ENCODE measurements around the gene FBXO5. TPM values are rescaled to one million over a fixed set of nuclear protein-coding genes. Genes with fewer than 3 reads are reported as not detected.

Gene FBXO5
- polyA plus RNA-seq, 1 donor (not counting 4 experiments of a cell fraction or from before 2014, with no cell fraction given), result 9.0 TPM

DNA sequence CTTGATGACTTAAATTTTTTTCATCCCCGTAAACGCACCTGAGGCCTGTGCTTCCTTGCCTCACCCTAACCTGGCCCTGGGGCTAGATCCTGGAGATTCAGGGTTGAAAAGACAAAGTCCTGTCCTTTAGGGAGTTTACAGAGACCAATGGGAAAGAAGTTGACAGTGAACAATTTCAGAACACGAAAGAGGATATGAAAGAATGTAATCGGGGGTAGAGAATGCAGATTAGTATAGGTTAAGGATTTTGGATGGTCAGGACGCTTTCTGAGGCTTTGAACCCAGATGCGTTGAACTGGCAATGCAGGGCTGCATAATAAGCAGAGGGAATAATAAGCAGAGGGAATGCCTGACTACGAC, 1.7 kb upstream of the FBXO5 start:
- Histone ChIP-seq H3K4me3 (ENCODE audit: control insufficient read depth in 2 of 3, extremely low read depth in 1 of 3, insufficient read depth in 2 of 3, low read depth in 1 of 3, low read length in 3 of 3) (peak overlapping the region in 2 of 3 experiments; percentile 45 to 93), H3K9me3 (ENCODE audit: control insufficient read depth, low read depth, low read length) (no peaks in the 10 kb centered on the region), H3K9ac (ENCODE audit: control insufficient read depth, extremely low read depth, insufficient read depth, low read length) (peak overlapping the region; percentile 92), H3K27me3 (ENCODE audit: control insufficient read depth, extremely low read depth, insufficient read depth, low read length) (no peaks in the 10 kb centered on the region), H3K4me2 (ENCODE audit: control insufficient read depth, extremely low read depth, insufficient read depth, low read depth, low read length) (peak overlapping the region; percentile 93), H3K9me1 (ENCODE audit: control insufficient read depth, extremely low read depth, insufficient read depth, low read length) (no peaks in the 10 kb centered on the region), H3K27ac (ENCODE audit: control insufficient read depth, insufficient read depth, low read length) (peak overlapping the region; percentile 93), H3K36me3 (ENCODE audit: control insufficient read depth in 2 of 2, extremely low read depth in 1 of 2, insufficient read depth in 2 of 2, low read length in 2 of 2) (no peaks in the 10 kb centered on the region), H3K4me1 (ENCODE audit: control insufficient read depth, extremely low read depth, insufficient read depth, low read length) (peaks cover 28% of the 10 kb centered on the region), H4K20me1 (ENCODE audit: control insufficient read depth, extremely low read depth, insufficient read depth, low read length) (no peaks in the 10 kb centered on the region), H3K79me2 (ENCODE audit: control insufficient read depth, insufficient read depth, low read length) (peaks cover 47% of the 10 kb centered on the region), H2AFZ (ENCODE audit: control insufficient read depth, low read length) (no peak overlapping the region)
- FAIRE-seq (no peak), DNase-seq (ENCODE audit: low read depth, low spot score) (no peak)
- TF ChIP-seq EZH2 (IDR thresholded peaks at IDR 0.05; ENCODE audit: low read length), result no peak
- TF ChIP-seq, protein P1, sequence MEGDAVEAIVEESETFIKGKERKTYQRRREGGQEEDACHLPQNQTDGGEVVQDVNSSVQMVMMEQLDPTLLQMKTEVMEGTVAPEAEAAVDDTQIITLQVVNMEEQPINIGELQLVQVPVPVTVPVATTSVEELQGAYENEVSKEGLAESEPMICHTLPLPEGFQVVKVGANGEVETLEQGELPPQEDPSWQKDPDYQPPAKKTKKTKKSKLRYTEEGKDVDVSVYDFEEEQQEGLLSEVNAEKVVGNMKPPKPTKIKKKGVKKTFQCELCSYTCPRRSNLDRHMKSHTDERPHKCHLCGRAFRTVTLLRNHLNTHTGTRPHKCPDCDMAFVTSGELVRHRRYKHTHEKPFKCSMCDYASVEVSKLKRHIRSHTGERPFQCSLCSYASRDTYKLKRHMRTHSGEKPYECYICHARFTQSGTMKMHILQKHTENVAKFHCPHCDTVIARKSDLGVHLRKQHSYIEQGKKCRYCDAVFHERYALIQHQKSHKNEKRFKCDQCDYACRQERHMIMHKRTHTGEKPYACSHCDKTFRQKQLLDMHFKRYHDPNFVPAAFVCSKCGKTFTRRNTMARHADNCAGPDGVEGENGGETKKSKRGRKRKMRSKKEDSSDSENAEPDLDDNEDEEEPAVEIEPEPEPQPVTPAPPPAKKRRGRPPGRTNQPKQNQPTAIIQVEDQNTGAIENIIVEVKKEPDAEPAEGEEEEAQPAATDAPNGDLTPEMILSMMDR (optimal IDR thresholded peaks at IDR 0.05 in 1 of 3, IDR thresholded peaks at IDR 0.05 in 1 of 3, conservative IDR thresholded peaks at IDR 0.05 in 1 of 3; ENCODE audit: extremely low read depth in 1 of 3, insufficient read depth in 2 of 3, low read length in 3 of 3), result no peak
- dilution Hi-C loops (cut with MboI; ENCODE audit: extremely low pct_ligation_motif_present, low sequenced_read_pairs), result no loop called here

DNA sequence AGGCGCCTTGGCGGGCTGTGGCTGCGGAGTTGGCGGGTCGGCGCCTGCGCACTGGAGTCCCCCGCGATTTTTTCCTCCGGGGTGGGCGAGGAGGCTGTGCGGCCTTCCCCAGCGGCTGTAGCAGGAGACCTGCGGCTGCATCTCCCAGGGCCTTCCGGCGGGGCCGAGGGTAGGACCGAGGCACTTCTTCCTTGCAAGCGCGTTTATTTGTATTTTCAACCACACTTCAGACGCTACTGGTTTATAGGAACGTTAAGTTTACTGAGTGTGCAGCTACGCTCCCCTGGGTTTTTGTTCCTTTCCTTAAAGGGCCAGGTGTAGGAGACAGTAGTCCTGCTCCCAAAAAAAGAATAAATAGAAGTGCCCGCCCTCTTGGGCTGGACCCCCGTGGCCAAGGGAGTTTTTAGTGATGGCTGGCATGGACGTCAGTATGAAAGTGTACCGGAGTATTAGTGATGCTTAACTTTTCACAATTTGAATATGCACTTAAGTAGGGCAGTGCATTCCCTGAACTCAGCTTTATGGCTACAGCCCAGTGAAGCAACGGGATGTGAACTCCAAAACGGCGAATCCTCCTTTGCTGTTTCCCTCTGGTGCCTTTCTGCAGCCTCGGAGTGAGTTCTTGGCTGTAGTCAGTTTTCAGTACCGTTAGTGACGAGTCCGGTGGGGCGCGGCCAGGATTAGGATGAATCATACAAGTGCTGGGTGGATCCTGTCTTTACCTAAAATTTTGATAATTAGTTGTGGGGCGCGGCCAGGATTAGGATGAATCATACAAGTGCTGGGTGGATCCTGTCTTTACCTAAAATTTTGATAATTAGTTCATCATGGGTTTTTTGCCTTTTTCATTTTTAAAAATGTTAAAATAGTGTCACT, 1.0 kb upstream of the FBXO5 start:
- H2AFZ ChIP-seq (ENCODE audit: control insufficient read depth, low read length), result peak overlapping the region; percentile 97
- H3K9ac ChIP-seq (ENCODE audit: control insufficient read depth, extremely low read depth, insufficient read depth, low read length), result peak overlapping the region; percentile 92
- peak overlapping the region; percentile 93 for H3K27ac ChIP-seq (ENCODE audit: control insufficient read depth, insufficient read depth, low read length)
- peaks cover 54% of the 10 kb centered on the region for H3K79me2 ChIP-seq (ENCODE audit: control insufficient read depth, insufficient read depth, low read length)
- TF ChIP-seq, protein P1 (optimal IDR thresholded peaks at IDR 0.05 in 1 of 3, IDR thresholded peaks at IDR 0.05 in 1 of 3, conservative IDR thresholded peaks at IDR 0.05 in 1 of 3; ENCODE audit: extremely low read depth in 1 of 3, insufficient read depth in 2 of 3, low read length in 3 of 3), result no peak
- no peak for TF ChIP-seq EZH2 (IDR thresholded peaks at IDR 0.05; ENCODE audit: low read length)
- H3K4me2 ChIP-seq (ENCODE audit: control insufficient read depth, extremely low read depth, insufficient read depth, low read depth, low read length), result peak overlapping the region; percentile 93
- H3K9me3 ChIP-seq (ENCODE audit: control insufficient read depth, low read depth, low read length), result no peaks in the 10 kb centered on the region
- peak overlapping the region; percentile 68 to 98 (median 93) for H3K4me3 ChIP-seq (ENCODE audit: control insufficient read depth in 2 of 3, extremely low read depth in 1 of 3, insufficient read depth in 2 of 3, low read depth in 1 of 3, low read length in 3 of 3)
- H3K27me3 ChIP-seq (ENCODE audit: control insufficient read depth, extremely low read depth, insufficient read depth, low read length), result no peaks in the 10 kb centered on the region
- no peaks in the 10 kb centered on the region for H4K20me1 ChIP-seq (ENCODE audit: control insufficient read depth, extremely low read depth, insufficient read depth, low read length)
- dilution Hi-C loops (cut with MboI; ENCODE audit: extremely low pct_ligation_motif_present, low sequenced_read_pairs), result no loop called here
- DNase-seq (ENCODE audit: low read depth, low spot score) (peak; percentile 65), FAIRE-seq (peak; percentile 58)
- H3K36me3 ChIP-seq (ENCODE audit: control insufficient read depth in 2 of 2, extremely low read depth in 1 of 2, insufficient read depth in 2 of 2, low read length in 2 of 2), result no peaks in the 10 kb centered on the region
- no peaks in the 10 kb centered on the region for H3K9me1 ChIP-seq (ENCODE audit: control insufficient read depth, extremely low read depth, insufficient read depth, low read length)
- H3K4me1 ChIP-seq (ENCODE audit: control insufficient read depth, extremely low read depth, insufficient read depth, low read length), result peaks cover 29% of the 10 kb centered on the region
